Stimulated activated CD4-positive, alpha-beta T cell treated with anti-CD3 and anti-CD28 coated beads, Interleukin-15, amount 100 ng/mL, for 1 hour (primary cell): ENCODE results near the gene ZNF416.

Source experiments
- DNase-seq, 2 donors: peaks; one replicate each; pipeline ENCODE4 v3.0.0-alpha.2; 2020; ENCODE audit warnings: low read depth in 1 of 2, low spot score in 1 of 2

Gene ZNF416

GRCh38 chr19:57559404-57560025 is 19.2 kb downstream of the ZNF416 start, which contains the start of gene ZNF550:
TSS of gene ZNF550 (minus strand) at chr19:57559863. CDS start at chr19:57559682, 181 bp downstream.
- DNase-seq, result peak; percentile 74 to 81

- no peak for DNase-seq
These were observed 19.7 kb downstream of the ZNF416 start for GRCh38 chr19:57559008-57559403.

- DNase-seq, result no peak
These were observed 20.2 kb downstream of the ZNF416 start for GRCh38 chr19:57558525-57558924.

GRCh38 chr19:57557659-57558058 is 21.1 kb downstream of the ZNF416 start:
- no peak for DNase-seq

- DNase-seq, result no peak
These were observed 26.3 kb downstream of the ZNF416 start for GRCh38 chr19:57552432-57552831.

GRCh38 chr19:57546513-57546912 is 32.2 kb downstream of the ZNF416 start:
- no peak for DNase-seq

- DNase-seq, result no peak
These were observed 40.7 kb downstream of the ZNF416 start for GRCh38 chr19:57537953-57538547.

GRCh38 chr19:57527136-57527881 is 51.4 kb downstream of the ZNF416 start, which contains the start of gene ZNF549:
TSS of gene ZNF549 (plus strand) at chr19:57527356. CDS start at chr19:57527574, 218 bp downstream.
- DNase-seq, result peak; percentile 72 to 78
